Raji (cell line): Measurements from ENCODE around the gene CCT7.

Experiments
- POLR2A ChIP-seq: IDR thresholded peaks from 2 replicates; pipeline ENCODE4 v1.6.1; 2011; ENCODE audit warnings: low read depth, low read length, control low read depth; ENCODE audit not compliant: insufficient read depth

The CCT7 gene

GRCh38 chr2:73269686-73270465, 35.8 kb downstream of the CCT7 start:
- TF ChIP-seq POLR2A: no peak

- no peak for TF ChIP-seq POLR2A
These were observed 38.2 kb downstream of the CCT7 start for GRCh38 chr2:73272270-73272669.

- TF ChIP-seq POLR2A: no peak
These were observed 45.7 kb downstream of the CCT7 start for GRCh38 chr2:73279852-73280251.

- no peak for TF ChIP-seq POLR2A
These were observed 47.1 kb downstream of the CCT7 start for GRCh38 chr2:73281244-73281643.

GRCh38 chr2:73282924-73283544, 48.9 kb downstream of the CCT7 start:
- no peak for TF ChIP-seq POLR2A

- peak; percentile 55; the same call in 1 of the 2 replicates for TF ChIP-seq POLR2A
These were observed 49.6 kb downstream of the CCT7 start for GRCh38 chr2:73283545-73284295.

- peak; percentile 62 for TF ChIP-seq POLR2A
These were observed 50.4 kb downstream of the CCT7 start, which contains the start of gene FBXO41 for GRCh38 chr2:73284296-73285158. FBXO41 (minus strand) TSS chr2:73284478; CDS start chr2:73269630, 14,848 bp downstream.

GRCh38 chr2:73285159-73285739, 51.1 kb downstream of the CCT7 start:
- TF ChIP-seq POLR2A: peak; percentile 88

- TF ChIP-seq POLR2A: no peak
These were observed 52.1 kb downstream of the CCT7 start for GRCh38 chr2:73286134-73286655.

GRCh38 chr2:73289304-73289703, 55.2 kb downstream of the CCT7 start:
- TF ChIP-seq POLR2A: no peak

- TF ChIP-seq POLR2A: no peak
These were observed 56.1 kb downstream of the CCT7 start for GRCh38 chr2:73290049-73290839.

- TF ChIP-seq POLR2A: no peak
These were observed 57.0 kb downstream of the CCT7 start for GRCh38 chr2:73291093-73291460.

GRCh38 chr2:73291461-73292315, 57.6 kb downstream of the CCT7 start:
- no peak for TF ChIP-seq POLR2A

GRCh38 chr2:73292316-73292905, 58.3 kb downstream of the CCT7 start:
- no peak for TF ChIP-seq POLR2A
